GM12873 (cell line): Measurements from ENCODE around the gene CRYAA.

Experiments
- TF ChIP-seq, protein P1 (sequence below): IDR thresholded peaks from 2 replicates; pipeline ENCODE4 v1.5.1; 2012; ENCODE audit warnings: low read depth, mild to moderate bottlenecking, moderate library complexity, low read length, control low read depth; ENCODE audit not compliant: insufficient read depth; ENCODE audit errors: missing control alignments

CRYAA gene

DNA sequence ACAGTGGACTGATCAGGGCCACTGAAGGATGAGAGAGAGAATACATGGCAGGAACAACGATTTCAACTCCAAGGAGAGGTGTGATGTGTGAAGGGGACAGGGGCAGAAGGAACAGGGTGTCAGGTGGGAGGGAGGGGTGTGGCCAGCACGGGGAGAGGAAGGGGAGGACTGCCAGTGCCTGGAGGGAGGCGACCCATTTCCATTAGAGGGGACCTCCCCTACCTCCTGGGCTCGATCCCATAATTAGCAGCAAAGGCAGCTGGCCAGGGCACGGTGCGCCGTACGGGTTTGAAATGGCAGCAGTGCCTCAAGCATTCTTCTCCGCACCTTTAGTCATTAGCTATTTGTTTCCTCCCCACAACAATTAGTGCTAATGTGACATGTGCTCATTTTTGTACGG is 22.7 kb downstream of the CRYAA start:
- TF ChIP-seq, protein P1, sequence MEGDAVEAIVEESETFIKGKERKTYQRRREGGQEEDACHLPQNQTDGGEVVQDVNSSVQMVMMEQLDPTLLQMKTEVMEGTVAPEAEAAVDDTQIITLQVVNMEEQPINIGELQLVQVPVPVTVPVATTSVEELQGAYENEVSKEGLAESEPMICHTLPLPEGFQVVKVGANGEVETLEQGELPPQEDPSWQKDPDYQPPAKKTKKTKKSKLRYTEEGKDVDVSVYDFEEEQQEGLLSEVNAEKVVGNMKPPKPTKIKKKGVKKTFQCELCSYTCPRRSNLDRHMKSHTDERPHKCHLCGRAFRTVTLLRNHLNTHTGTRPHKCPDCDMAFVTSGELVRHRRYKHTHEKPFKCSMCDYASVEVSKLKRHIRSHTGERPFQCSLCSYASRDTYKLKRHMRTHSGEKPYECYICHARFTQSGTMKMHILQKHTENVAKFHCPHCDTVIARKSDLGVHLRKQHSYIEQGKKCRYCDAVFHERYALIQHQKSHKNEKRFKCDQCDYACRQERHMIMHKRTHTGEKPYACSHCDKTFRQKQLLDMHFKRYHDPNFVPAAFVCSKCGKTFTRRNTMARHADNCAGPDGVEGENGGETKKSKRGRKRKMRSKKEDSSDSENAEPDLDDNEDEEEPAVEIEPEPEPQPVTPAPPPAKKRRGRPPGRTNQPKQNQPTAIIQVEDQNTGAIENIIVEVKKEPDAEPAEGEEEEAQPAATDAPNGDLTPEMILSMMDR, result no peak

DNA sequence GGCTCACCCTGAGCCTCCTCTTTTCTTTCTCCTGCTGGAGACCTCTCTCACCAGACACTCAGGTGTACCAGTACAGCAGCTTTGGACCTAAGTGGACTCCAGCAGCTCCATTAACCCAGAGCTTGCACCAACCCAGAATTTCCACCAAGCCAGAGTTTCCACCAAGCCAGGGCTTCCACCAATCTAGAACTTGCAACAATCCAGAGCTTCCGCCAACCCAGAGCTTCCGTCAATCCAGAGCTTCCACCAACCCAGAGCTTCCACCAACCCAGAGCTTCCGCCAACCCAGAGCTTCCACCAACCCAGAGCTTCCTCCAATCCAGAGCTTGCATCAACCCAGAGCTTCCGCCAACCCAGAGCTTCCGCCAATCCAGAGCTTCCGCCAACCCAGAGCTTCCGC is 23.2 kb downstream of the CRYAA start:
- TF ChIP-seq, protein P1, result no peak

DNA sequence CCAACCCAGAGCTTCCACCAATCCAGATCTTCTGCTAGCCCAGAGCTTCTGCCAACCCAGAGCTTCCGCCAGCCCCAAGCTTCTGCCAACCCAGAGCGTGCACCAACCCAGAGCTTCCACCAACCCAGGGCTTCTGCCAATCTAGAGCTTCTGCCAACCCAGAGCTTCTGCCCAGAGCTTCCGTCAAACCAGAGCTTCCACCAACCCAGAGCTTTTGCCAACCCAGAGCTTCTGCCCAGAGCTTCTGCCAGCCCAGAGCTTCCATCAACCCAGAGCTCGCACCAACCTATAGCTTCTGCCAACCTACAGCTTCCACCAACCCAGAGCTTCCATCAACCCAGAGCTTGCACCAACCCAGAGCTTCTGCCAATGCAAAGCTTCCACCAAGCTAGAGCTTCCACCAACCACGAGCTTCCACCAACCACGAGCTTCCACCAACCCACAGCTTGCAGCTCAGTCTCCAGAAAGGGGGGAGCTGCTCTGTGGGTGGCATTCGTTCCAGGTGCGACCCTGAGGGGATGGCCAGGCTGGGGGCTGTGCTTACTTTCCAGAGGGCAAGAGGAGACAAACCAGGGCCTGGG is 23.8 kb downstream of the CRYAA start:
- TF ChIP-seq, protein P1, result no peak

GRCh38 chr21:43193088-43193650 is 24.4 kb downstream of the CRYAA start:
- TF ChIP-seq, protein P1, result no peak

- TF ChIP-seq, protein P1, result no peak
Measured at GRCh38 chr21:43193651-43194302, 25.0 kb downstream of the CRYAA start.

GRCh38 chr21:43194303-43195120 is 25.7 kb downstream of the CRYAA start:
- TF ChIP-seq, protein P1, result no peak

- TF ChIP-seq, protein P1, result no peak
Measured at GRCh38 chr21:43195121-43196021, 26.6 kb downstream of the CRYAA start.
